Measurements from ENCODE around the gene MRPL37.
"Not testable (repeated sequence)": the region's sequence is repeated elsewhere in the genome, so short reads cannot be mapped to it uniquely, and the experiment has no call there.

Gene MRPL37

DNA sequence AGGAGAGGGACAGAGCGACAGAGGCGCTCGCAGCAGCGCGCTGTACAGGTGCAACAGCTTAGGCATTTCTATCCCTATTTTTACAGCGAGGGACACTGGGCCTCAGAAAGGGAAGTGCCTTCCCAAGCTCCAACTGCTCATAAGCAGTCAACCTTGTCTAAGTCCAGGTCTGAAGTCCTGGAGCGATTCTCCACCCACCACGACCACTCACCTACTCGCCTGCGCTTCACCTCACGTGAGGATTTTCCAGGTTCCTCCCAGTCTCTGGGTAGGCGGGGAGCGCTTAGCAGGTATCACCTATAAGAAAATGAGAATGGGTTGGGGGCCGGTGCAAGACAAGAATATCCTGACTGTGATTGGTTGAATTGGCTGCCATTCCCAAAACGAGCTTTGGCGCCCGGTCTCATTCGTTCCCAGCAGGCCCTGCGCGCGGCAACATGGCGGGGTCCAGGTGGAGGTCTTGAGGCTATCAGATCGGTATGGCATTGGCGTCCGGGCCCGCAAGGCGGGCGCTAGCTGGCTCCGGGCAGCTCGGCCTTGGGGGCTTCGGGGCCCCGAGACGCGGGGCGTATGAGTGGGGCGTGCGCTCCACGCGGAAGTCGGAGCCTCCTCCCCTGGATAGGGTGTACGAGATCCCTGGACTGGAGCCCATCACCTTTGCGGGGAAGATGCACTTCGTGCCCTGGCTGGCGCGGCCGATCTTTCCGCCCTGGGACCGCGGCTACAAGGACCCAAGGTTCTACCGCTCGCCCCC lies at the start of gene MRPL37, which contains the start of gene CYB5RL:
TSS of gene MRPL37 (plus strand) at position 403 of the 754 bp plus-strand sequence. CDS start at position 480, 77 bp downstream.
TSS of gene CYB5RL (minus strand) at position 266 of the 754 bp plus-strand sequence. CDS start 4,414 bp downstream, outside the sequence.
- peak; percentile 99 for DNase-seq

DNA sequence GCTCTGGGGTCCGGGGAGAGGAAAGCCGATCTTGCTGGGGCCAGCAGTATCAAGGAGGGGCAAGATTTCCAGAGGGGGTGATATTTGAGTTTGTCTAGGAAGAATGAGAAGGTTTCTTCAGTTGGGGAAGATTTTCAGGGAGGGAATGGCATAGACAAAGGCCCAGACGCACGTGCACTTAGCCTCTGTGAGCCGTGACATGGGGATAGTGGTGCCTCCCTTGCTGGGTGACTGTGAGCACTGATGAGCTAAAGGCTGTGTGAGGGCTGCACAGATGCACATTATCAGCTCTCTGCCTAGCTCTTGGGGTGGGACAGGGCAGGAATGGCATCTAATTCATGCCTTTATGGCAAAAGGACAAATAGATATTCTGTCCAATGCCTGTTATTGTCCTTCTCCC lies 49.0 kb upstream of the MRPL37 start:
- no peak for DNase-seq

DNA sequence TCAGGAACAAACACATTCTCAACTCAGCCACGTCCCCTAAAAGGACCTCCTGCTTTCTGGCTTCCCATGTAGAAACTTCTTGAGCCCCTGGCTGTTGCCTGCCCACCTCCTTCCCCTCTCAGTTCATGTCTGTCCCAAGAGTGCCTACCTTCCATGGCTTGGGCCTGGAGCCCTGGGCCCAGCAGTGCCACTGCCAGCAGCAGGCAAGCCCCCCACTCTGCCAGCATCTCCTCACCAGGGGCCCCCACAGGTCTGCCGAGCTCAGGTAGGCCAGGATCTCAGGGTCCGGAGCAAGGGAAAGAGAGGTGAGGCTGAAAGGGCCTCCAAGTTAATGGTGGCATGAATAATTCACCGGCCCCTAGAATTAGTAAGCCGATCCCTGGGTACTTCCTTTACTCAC lies 47.3 kb upstream of the MRPL37 start, which contains the start of gene CDCP2:
TSS of gene CDCP2 (minus strand) at position 305 of the 400 bp plus-strand sequence. CDS start at position 227, 78 bp downstream.
- DNase-seq: no peak

DNA sequence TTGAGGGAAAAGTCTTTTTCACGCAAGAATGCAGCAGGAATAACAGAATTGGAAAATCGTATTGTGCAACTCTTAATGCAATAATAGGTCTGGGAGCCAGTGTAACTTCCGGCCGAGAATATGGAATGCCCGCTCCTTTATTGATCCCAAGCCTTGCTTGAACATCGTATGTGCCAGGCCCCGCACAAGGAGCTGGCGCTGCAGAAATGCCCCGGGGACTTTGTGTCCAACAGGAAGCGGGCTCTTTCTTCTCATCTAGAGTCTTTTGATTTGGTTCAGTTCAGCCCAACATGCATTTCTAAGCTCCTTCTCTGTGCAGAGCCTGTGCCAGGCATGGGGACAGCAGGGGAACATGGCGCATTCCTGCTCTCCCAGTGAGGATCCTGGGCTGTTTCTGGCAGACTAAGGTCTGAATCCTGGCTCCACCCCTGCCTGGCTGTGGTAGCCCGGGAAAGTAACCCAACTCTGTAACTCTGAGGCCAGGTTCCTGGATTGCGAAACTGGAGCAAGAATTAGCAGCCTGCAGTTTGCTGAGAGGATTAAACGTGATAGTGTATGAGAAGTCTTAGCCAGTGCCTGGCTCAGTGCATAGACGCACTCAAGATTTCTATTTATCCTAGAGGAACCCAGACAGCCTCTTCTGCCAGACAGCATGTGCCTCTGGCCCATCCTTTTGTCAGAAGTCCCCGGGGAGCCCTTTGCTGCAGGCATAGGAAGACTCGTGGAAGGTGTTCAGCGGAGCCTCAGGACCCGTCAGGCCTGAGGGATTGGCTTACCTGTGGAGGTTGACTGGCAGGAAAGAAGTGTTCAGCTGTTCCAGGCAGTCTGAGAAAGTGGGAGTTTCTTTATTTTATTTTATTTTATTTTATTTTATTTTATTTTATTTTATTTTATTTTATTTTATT lies 46.2 kb upstream of the MRPL37 start:
- peak; percentile 44 for DNase-seq

DNA sequence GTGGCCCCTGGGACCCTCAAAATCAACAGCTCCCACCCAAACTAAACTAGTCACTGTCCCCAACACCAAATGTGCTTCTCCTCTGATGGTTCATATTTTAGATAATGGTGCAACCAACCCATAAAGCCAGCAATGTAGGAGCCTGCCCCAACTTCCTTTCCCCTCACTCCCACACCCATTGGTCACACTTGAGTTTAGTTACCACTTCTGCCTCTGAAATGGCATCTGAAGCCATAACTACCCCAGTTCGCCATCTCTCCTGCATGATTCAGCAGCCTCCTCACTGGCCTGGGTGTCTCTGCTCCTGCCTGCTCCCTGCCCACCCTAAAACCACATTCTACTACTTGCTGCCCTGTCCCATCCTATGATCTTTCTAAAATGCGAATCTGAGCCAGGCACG lies 43.8 kb upstream of the MRPL37 start:
- DNase-seq: no peak

DNA sequence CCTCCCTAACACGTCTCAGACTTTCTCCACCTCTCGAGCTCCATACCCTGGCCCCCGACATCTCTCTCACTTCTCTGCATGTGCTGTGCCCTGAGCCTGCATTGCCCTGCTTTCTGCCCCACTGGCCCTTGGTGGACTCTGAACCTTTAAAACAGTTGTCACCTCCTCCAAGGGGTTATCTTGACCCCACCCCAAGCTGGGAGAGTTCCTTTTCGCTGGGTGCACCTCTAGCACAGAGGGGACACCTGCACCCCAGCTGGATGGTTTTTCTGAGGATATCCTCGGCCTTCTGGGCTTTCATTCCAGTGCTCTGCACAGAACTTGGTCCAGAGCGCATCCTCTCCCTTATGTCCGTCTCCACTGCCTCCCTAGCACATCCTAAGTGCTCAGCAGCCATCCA lies 43.0 kb upstream of the MRPL37 start:
- DNase-seq: no peak

DNA sequence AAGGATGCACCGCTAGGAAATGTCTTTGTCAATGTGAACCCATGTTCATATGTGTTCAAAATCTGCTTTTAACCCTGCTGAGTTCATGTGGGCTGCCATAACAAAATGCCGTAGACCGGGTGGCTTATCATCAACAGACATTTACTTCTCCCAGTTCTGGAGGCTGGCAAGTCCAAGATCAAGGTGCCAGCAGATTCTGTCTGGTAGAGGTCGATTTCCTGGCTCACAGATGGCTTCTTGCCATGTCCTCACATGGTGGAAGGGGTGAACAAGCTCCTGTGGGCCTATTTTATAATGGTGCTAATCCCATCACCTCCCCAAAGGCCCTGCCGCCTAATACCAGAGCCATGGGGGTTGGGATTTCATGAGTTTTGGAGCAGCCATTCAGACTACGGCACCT lies 42.6 kb upstream of the MRPL37 start:
- no peak for DNase-seq

DNA sequence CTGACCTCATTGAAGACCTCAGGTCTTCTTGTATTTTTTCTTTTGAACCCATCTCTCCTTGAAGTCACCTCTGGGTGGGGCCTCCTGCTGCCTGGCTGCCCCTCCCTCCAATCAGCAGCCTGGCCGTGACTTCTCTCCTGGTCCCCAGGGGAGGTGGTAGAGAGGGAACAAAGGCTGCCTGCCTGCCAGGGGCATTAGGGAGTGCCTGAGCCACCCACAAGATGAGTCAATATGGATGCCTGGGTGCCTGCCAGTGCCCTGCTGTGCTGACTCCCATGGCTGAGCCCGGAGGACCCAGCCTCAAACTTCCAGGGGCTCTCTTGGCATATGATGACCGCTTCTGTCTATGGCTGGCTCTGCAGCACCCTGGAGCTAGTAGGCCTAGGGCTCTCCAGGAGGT lies 41.9 kb upstream of the MRPL37 start:
- no peak for DNase-seq

DNA sequence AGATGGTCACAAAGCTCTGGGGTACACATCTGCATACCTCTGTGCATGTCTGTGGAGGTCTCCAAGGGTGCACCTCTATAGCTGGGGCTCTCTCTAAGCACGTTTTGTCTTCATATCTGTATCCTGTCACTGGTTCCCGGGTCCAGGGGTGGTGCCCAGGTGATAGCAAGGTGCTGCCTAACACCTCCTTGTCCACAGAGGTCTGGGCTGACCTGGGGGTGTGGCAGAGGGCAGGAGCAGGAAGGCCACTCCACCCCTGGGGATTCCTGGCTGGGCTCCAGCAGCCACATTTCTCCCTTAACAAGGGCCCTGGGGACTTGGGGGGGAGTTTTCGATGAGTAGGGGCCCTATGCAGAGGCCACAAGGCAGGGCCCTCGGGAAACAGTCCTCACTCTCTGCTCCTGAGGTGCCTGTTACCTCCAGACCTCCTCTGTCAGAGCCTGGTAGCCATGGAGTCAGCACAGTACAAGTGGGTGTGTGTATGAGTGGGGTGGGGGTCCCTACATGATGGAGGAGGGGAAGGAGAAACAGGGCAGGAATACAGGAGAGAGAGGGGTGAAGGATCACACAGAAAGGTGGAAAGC lies 40.1 kb upstream of the MRPL37 start:
- DNase-seq: no peak

DNA sequence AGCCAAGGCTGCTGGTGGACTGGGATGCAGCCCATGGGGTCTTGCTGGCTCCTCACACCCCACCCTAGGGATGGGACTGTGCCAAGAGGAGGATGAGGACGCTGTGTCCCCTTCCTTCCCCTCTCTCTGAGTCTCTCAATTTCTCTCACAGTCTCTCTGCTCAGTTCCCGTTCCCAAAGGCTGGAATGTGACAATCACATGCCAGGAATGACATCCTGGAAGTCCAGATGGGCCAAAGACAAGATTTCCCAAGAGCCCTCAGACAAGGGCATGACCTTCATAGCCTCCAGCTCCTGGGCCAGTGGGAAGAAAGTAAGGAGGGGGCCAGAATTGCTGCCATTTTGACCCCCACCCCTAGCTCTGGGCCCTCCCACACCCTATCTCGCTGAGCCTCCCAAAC lies 39.6 kb upstream of the MRPL37 start:
- DNase-seq: no peak

DNA sequence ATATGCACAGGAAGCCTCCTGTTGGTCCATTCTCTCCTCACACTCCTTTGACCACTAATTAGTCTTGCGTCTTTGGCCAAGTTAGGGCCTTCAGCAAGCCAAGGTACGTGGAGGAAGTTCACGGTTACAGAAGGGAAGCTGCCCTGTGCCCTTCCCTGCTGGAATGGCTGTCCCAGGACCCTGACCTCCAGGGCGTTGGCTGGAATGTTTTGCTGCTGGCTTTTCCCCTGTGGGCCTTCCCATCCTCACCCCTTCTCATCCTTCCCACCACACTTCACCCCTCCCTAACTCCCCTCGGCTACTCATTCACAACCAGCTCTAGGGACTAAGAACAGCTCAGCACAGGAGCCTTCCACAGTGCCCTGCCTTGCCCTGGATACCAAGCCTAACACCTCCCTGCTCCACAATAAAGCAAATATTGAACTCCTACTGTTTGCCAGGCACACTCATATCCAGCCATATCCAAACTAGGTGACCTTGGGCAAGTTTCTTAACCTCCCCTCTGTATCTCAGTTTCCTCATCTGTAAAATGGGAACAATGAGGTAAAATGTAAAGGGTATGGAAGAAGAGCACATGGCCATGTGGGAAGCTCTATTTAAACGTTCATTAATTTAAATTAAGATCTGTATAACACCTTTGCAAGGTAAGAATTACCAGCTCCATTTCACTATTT lies 38.3 kb upstream of the MRPL37 start:
- no peak for DNase-seq

DNA sequence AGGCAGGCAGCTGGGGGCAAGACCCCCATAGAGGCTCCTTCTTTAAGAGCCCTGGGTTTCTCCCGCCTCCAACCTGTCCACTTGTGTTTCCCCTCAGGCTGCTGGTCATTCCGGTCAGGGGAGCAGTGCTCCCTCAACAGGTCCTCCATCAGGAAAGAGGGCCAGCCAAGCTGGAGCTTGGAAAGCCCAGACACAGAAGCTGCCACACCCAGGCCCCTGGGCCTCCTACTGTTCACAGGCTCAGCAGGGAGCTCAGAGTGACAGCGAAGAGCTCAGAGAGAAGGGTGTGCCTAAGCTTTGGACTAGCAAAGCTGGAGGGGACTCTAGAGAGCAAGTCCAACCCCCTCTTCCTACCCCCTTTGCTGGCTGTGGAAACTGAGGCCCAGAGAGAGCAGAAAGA lies 36.9 kb upstream of the MRPL37 start:
- DNase-seq: no peak

DNA sequence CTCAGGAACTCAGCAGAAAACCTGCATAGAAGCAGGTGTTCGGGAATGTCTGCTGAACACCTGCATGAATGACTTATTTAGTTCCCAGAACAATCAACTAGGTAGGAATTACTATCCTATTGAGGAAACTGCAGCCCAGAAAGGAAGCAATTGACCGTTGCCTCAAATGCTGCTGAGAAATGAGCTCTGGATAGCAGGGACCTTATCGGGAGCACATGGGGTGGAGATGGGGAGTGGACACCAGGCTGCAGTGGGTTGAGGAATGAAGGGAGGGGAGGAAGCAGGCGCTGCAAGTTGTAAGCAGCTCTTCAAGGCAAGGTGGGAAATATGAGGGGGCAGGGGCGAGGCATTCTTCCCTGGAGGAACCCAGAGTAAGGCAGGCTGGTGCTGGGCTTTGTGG lies 36.4 kb upstream of the MRPL37 start:
- no peak for DNase-seq

DNA sequence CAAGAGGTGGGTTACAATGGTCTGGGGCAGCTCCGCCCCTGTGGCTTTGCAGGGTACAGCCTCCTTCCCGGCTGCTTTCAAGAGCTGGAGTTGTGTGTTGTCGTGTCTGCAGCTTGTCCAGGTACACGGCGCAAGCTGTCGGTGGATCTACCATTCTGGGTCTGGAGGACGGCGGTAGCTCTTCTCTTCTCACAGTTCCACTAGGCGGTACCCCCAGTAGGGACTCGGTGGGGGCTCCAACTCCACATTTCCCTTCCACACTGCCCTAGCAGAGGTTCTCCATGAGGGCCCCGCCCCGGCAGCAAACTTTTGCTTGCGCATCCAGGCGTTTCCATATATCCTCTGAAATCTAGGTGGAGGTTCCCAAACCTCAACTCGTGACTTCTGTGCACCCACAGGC lies 34.8 kb upstream of the MRPL37 start:
- no peak for DNase-seq

DNA sequence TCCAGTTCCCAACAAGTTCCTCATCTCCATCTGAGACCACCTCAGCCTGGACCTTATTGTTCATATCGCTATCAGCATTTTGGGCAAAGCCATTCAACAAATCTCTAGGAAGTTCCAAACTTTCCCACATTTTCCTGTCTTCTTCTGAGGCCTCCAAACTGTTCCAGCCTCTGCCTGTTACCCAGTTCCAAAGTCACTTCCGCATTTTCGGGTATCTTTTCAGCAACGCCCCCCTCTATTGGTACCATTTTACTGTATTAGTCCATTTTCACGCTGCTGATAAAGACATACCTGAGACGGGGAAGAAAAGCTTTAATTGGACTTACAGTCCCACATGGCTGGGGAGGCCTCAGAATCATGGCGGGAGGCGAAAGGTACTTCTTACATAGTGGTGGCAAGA lies 33.6 kb upstream of the MRPL37 start:
- not testable (repeated sequence) for DNase-seq

DNA sequence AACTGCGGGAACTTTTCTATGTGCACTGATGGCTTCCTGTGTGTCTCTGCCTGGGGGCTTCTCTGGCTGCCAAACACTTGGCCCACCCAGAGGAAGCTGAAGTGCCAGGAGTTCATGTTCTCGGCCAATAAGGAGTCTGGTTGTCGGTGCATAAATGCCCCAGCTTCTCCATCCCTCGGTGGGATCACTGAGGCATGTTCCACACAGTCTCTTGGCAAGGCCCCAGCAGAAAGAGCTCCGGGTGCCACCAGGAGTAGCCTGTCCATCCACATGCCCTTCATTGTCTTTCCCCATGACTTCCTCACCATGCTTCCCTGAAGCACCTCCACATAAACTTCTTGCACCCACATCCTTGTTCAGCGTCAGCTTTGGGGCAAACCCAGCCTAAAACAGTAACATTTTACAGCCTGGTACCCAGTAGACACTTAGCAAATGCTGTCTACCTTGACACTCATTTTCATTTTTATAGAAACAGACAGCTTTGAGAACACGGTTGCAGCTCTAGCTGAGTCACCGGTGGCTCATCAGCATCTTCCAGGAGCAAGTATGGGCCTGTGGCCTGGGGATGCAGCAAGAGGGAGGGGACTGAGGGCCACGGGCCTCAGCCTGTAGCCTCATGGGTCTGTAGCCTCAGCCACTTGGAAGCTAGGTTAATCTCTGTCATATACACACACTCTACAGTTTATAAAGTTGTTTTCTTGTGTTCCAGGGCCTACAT lies 32.4 kb upstream of the MRPL37 start:
- no peak for DNase-seq

DNA sequence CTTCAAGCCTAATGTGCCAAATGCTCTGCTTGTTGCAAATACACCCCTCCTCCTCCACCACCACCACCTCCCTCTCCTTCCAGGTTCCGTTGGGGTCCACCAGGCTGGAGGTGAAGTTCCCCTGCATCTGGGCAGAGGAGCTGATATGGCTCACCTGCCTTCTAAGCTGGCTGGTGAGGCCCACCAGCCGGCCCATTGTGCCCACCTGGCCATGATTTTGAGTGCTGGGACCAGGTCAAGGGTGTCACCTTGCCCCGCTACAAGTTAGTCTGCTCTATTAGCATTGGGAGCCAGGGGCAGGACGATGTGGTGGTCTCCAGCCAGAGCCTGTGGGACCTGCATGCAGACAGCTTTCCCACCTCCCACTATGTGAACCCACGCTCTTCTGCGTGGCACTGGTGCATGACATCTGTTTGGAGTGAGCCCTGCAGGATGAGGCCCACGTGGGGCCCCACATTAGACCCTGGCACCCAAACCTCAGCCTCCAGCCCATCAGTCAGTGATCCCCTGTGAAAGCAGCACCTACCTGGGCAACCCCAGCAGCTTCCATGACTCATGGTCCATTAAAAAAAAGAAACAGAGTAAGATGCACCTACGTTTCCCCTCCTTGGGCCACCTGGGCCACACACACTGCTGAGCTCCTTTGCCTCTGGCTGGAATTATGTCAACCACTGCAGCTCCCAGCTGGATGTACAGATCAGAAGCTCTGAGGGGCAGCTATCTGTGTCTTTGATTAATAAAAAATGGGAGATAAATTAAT lies 31.6 kb upstream of the MRPL37 start:
- no peak for DNase-seq

DNA sequence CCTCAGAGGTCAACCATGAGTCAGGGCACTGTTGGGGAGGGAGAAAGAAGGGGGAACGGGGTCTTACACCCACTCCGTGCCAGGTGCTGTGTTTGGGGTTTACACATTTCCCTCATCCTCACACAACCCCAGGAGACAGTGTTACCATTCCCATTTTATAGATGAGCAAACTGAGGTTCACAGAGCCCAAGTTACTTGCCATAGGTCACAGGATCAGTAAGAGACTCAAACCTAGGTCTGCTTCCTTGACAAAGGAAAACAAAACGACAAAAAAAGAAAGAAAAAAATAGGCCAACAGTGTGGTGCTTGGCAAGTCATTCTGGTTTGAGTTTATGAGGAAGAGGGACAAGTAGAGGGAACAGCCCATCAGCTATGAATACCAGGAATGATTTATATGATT lies 30.9 kb upstream of the MRPL37 start:
- no peak for DNase-seq

DNA sequence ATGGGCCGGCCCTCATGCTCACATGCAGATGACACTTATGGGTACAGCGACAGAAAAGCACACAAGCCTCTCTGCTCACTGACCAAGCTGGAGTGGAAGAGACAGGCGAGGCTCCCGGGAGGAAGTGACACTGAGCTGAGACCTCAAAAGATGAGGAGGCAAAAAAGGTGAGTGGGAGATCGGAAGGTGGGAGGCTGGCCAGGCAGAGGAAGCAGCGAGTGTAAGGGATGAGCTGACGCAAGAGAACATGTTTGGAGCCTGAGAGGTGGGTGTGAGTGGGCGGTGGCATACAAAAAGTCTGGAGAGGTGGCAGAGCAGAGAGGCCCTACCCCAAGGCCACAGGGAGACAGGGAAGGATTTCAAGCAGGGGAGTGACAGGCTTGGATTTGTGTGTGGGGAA lies 29.0 kb upstream of the MRPL37 start:
- DNase-seq: no peak

DNA sequence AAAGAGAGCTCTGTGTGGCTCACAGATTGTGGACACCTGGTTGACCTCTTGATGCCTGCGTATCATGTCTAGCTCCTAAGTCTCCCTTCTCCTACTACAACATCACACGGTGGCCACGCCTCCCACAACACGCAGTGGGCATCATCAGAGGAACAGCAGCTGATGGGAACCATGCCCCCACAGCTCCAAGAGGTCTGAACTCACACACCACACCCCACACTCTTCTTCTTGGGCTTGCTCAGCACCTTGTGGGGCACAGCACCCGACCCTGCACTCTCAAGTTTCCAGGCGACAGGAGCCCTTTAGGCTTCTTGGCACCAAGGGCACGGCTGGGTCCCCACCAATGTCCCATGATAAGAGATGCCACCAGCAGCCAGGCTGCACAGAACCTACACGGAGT lies 28.4 kb upstream of the MRPL37 start:
- no peak for DNase-seq

Measured in eye (tissue), 1 donor.